MM.1S (cell line): Measurements from ENCODE around the gene SERPINA4.

Experiments used
- EZH2 ChIP-seq: fragments of 300-600 bp; sonication (generic); optimal IDR thresholded peaks from 2 replicates; pipeline ENCODE3; 2017; ENCODE audit warnings: low read depth, mild to moderate bottlenecking, antibody characterized with exemption, low read length, mixed read lengths
- EZH2phosphoT487 ChIP-seq: fragments of 300-600 bp; sonication (generic); IDR thresholded peaks from 2 replicates; pipeline ENCODE4 v1.6.1; 2018; ENCODE audit warnings: antibody characterized with exemption, low read length
- TF ChIP-seq, protein P1 (sequence below): fragments of 300-600 bp; sonication (generic); IDR thresholded peaks from 2 replicates; pipeline ENCODE4 v1.5.1; 2016; ENCODE audit warnings: antibody characterized with exemption, low read length, mixed read lengths

DNA sequence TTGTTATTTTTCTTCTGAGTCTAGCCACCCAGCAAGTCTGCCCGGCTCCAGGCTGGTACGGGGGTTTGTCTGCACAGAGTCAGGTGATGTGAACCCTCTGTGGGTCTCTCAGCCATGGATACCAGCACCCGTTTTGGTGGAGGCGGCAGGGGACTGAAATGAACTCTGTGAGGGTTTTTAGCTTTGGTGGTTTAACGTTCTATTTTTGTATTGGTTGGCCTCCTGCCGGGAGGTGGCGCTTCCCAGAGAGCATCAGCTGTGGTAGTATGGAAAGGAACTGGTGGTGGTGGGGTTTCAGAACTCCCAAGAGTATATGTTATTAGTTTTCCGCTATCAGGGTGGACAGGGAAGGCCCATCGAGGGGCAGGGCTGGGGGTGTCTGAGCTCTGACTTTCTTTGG is 5.3 kb upstream of the SERPINA4 start:
- no peak for TF ChIP-seq EZH2
- TF ChIP-seq, protein P1, sequence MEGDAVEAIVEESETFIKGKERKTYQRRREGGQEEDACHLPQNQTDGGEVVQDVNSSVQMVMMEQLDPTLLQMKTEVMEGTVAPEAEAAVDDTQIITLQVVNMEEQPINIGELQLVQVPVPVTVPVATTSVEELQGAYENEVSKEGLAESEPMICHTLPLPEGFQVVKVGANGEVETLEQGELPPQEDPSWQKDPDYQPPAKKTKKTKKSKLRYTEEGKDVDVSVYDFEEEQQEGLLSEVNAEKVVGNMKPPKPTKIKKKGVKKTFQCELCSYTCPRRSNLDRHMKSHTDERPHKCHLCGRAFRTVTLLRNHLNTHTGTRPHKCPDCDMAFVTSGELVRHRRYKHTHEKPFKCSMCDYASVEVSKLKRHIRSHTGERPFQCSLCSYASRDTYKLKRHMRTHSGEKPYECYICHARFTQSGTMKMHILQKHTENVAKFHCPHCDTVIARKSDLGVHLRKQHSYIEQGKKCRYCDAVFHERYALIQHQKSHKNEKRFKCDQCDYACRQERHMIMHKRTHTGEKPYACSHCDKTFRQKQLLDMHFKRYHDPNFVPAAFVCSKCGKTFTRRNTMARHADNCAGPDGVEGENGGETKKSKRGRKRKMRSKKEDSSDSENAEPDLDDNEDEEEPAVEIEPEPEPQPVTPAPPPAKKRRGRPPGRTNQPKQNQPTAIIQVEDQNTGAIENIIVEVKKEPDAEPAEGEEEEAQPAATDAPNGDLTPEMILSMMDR, result no peak
- TF ChIP-seq EZH2phosphoT487, result no peak
